Measurements from ENCODE around the gene CHIA. TPM values are rescaled to one million over a fixed set of nuclear protein-coding genes. Genes with fewer than 3 reads are reported as not detected.

Gene CHIA
- total RNA-seq, 1 experiment from 2014 or later = not detected

DNA sequence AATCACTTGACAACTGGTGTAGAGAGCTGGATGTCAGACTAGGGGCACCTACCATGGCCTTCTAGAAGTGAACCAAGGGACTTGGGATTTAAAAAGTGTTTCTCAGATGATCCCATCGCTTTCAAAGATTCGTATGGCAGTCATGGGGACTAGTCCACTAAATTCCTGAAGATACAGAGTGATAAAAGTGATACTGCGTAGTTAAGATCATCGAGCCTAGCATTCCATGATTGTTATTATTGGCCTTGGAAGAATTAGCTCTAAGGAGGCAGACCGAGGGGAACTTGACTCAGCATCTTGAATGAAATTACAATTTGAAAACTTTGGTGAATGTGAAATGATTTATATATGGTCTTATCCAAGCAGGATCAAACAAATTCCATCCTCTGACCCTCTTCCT, 1.3 kb upstream of the CHIA start:
- no peaks in the 10 kb centered on the region for H3K4me1 ChIP-seq (ENCODE audit: insufficient read depth, low read length)
- no peak overlapping the region for H2AK5ac ChIP-seq (ENCODE audit: insufficient read length, low read length)
- Mint-ChIP-seq H3K9me3 (no peaks in the 10 kb centered on the region), H3K4me1 (no peaks in the 10 kb centered on the region), H3K36me3 (ENCODE audit: insufficient read depth in 1 of 3, low read depth in 3 of 3) (no peaks in the 10 kb centered on the region), H3K4me3 (no peak overlapping the region), H3K27ac (no peak overlapping the region), H3K27me3 (ENCODE audit: low read depth) (no peaks in the 10 kb centered on the region)
- DNase-seq = no peak
- no peaks in the 10 kb centered on the region for H3K27me3 ChIP-seq (ENCODE audit: insufficient read depth, low read length)
- H2BK20ac ChIP-seq (ENCODE audit: low read depth, low read length, poor library complexity, severe bottlenecking) = no peak overlapping the region
- TF ChIP-seq, protein P1, sequence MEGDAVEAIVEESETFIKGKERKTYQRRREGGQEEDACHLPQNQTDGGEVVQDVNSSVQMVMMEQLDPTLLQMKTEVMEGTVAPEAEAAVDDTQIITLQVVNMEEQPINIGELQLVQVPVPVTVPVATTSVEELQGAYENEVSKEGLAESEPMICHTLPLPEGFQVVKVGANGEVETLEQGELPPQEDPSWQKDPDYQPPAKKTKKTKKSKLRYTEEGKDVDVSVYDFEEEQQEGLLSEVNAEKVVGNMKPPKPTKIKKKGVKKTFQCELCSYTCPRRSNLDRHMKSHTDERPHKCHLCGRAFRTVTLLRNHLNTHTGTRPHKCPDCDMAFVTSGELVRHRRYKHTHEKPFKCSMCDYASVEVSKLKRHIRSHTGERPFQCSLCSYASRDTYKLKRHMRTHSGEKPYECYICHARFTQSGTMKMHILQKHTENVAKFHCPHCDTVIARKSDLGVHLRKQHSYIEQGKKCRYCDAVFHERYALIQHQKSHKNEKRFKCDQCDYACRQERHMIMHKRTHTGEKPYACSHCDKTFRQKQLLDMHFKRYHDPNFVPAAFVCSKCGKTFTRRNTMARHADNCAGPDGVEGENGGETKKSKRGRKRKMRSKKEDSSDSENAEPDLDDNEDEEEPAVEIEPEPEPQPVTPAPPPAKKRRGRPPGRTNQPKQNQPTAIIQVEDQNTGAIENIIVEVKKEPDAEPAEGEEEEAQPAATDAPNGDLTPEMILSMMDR (conservative IDR thresholded peaks at IDR 0.05) = no peak
- no peaks in the 10 kb centered on the region for H3K9me3 ChIP-seq (ENCODE audit: control insufficient read depth, low read depth, low read length)
- no peak overlapping the region for H3K14ac ChIP-seq (ENCODE audit: insufficient read depth, low read length)
- no peak overlapping the region for H2BK120ac ChIP-seq (ENCODE audit: low read depth, low read length, poor library complexity, severe bottlenecking)
- no peak overlapping the region for H3K4me2 ChIP-seq (ENCODE audit: insufficient read depth, insufficient read length, low read length)
- H3K4ac ChIP-seq (ENCODE audit: low read depth, low read length) = no peak overlapping the region
- H4K91ac ChIP-seq (ENCODE audit: insufficient read length, low read depth, low read length) = no peak overlapping the region
- no peak overlapping the region for H2BK15ac ChIP-seq (ENCODE audit: low read depth, low read length)
- no peak overlapping the region for H2BK12ac ChIP-seq (ENCODE audit: insufficient read length, low read depth, low read length)
- no peak overlapping the region for H3T11ph ChIP-seq (ENCODE audit: low read length)
- no peak overlapping the region for H3K56ac ChIP-seq (ENCODE audit: insufficient read length, low read depth, low read length)
- H4K20me1 ChIP-seq (ENCODE audit: control insufficient read depth, insufficient read depth, insufficient read length) = no peaks in the 10 kb centered on the region
- H2AFZ ChIP-seq (ENCODE audit: low read length) = no peak overlapping the region
- no peak overlapping the region for H4K8ac ChIP-seq (replicated peaks; ENCODE audit: insufficient read length, low read depth, low read length)
- H3K79me2 ChIP-seq (ENCODE audit: insufficient read depth, low read length) = no peaks in the 10 kb centered on the region
- no peaks in the 10 kb centered on the region for H3K79me1 ChIP-seq (ENCODE audit: insufficient read depth, low read depth, low read length, poor library complexity, severe bottlenecking)
- no peak overlapping the region for H3K23ac ChIP-seq (ENCODE audit: insufficient read length, low read depth, low read length)
- no peak overlapping the region for H3K18ac ChIP-seq (ENCODE audit: insufficient read length, low read depth, low read length)
- no peaks in the 10 kb centered on the region for H3K23me2 ChIP-seq (ENCODE audit: insufficient read length, low read depth, low read length, poor library complexity, severe bottlenecking)
- no peak overlapping the region for H3K9ac ChIP-seq (ENCODE audit: extremely low read depth, insufficient read length, low read length)
- no peak overlapping the region for H2BK5ac ChIP-seq (ENCODE audit: insufficient read length, low read length)
- no CpG with 5 or more reads among the region's 5 CpGs for WGBS (ENCODE audit: extremely low coverage, insufficient read length, low lambda C conversion rate)
- H3K27ac ChIP-seq (ENCODE audit: insufficient read length, low read depth, low read length) = no peak overlapping the region
- H4K5ac ChIP-seq (ENCODE audit: insufficient read length, low read depth, low read length) = no peak overlapping the region

Measured in H9 (cell line).